ENCODE results near the gene POLR2F.
"Not testable (repeated sequence)": the region's sequence is repeated elsewhere in the genome, so short reads cannot be mapped to it uniquely, and the experiment has no call there.

POLR2F gene

GRCh38 chr22:37925767-37926166 is 27.7 kb upstream of the POLR2F start:
- no peak for DNase-seq

GRCh38 chr22:37926358-37926757 is 27.1 kb upstream of the POLR2F start:
- no peak for DNase-seq

- DNase-seq: no peak
These were observed 26.5 kb upstream of the POLR2F start for GRCh38 chr22:37926771-37927636.

- no peak for DNase-seq
These were observed 25.9 kb upstream of the POLR2F start for GRCh38 chr22:37927637-37927936.

GRCh38 chr22:37929390-37929789 is 24.1 kb upstream of the POLR2F start:
- no peak for DNase-seq

- DNase-seq: no peak
These were observed 23.1 kb upstream of the POLR2F start for GRCh38 chr22:37930270-37930951.

GRCh38 chr22:37930952-37931440 is 22.5 kb upstream of the POLR2F start:
- no peak for DNase-seq

- no peak for DNase-seq
These were observed 21.6 kb upstream of the POLR2F start for GRCh38 chr22:37931893-37932389.

GRCh38 chr22:37932401-37932800 is 21.1 kb upstream of the POLR2F start:
- no peak for DNase-seq

GRCh38 chr22:37932821-37933578 is 20.5 kb upstream of the POLR2F start:
- no peak for DNase-seq

GRCh38 chr22:37933711-37934376 is 19.7 kb upstream of the POLR2F start:
- DNase-seq: peak in 2 of 3 experiments; percentile 8 to 48

GRCh38 chr22:37940698-37941376 is 12.7 kb upstream of the POLR2F start:
- no peak for DNase-seq

GRCh38 chr22:37942133-37942532 is 11.4 kb upstream of the POLR2F start:
- no peak for DNase-seq

- peak in 1 of 3 experiments; percentile 2 for DNase-seq
These were observed 10.2 kb upstream of the POLR2F start for GRCh38 chr22:37943136-37943824.

GRCh38 chr22:37943825-37944198 is 9.7 kb upstream of the POLR2F start:
- no peak for DNase-seq

- DNase-seq: not testable (repeated sequence)
These were observed 9.1 kb upstream of the POLR2F start for GRCh38 chr22:37944423-37944822.

- not testable (repeated sequence) for DNase-seq
These were observed 6.2 kb upstream of the POLR2F start for GRCh38 chr22:37947142-37947795.

GRCh38 chr22:37951305-37951704 is 2.2 kb upstream of the POLR2F start:
- DNase-seq: no peak

- DNase-seq: not testable (repeated sequence)
These were observed 870 bp upstream of the POLR2F start for GRCh38 chr22:37952629-37953028.

GRCh38 chr22:37953062-37953436 is 450 bp upstream of the POLR2F start:
- DNase-seq: no peak

- no peak for DNase-seq
These were observed 1.2 kb downstream of the POLR2F start for GRCh38 chr22:37954686-37955085.
